Kidney glomerular epithelial cell (primary cell): ENCODE results near the gene ZNF143.
A peak's percentile ranks its signal among the peaks of the same experiment; 100 is the strongest.
"Not testable (repeated sequence)": the region's sequence is repeated elsewhere in the genome, so short reads cannot be mapped to it uniquely, and the experiment has no call there.

Experiments used
- DNase-seq: peaks from one replicate; lab custom pipeline; 2025; lab: John Stamatoyannopoulos, UW

Gene ZNF143

DNA sequence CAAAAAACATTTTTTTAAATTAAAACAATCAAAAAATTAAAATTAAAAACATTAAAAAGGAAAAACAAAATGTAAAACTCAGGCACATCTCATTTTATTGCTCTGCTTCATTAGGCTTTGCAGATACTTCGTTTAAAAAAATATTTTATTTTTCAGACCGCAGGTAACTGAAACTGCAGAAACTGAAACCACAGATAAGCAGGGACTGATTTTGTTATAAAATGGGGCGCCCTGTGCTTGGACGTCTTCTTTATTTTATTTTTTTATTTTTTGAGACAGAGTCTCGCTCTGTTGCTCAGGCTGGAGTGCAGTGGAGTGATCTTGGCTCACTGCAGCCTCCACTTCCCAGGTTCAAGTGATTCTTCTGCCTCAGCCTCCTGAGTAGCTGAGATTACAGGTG is 88.4 kb downstream of the ZNF143 start:
- DNase-seq, result not testable (repeated sequence)

GRCh38 chr11:9550191-9550628 is 89.4 kb downstream of the ZNF143 start:
- no peak for DNase-seq

GRCh38 chr11:9561279-9561982 is 100.6 kb downstream of the ZNF143 start:
- DNase-seq, result no peak

DNA sequence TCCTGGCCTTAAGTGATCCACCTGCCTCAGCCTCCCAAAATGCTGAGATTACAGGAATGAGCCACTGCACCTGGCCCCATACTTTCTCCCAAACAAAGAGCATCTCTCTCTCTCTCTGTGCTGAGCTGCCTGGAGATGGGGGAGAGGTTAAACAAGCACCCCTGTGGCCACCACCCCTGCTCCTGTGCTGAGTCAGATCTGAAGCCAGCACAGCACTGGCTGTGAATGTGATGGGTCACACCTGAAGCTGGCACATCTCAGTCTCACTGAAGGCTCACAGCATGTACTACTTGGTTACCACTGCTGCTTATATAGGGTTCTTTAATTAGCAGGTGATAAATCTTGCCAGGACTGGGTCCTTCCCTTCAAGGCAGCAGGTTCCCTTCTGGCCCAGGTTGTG is 101.9 kb downstream of the ZNF143 start:
- DNase-seq, result no peak

GRCh38 chr11:9563196-9563730 is 102.5 kb downstream of the ZNF143 start:
- no peak for DNase-seq

GRCh38 chr11:9565822-9566560 is 105.2 kb downstream of the ZNF143 start:
- DNase-seq, result peak; percentile 100

- DNase-seq, result peak; percentile 87
These were observed 105.8 kb downstream of the ZNF143 start for GRCh38 chr11:9566561-9567063.

GRCh38 chr11:9567401-9567800 is 106.6 kb downstream of the ZNF143 start:
- no peak for DNase-seq

- no peak for DNase-seq
These were observed 107.5 kb downstream of the ZNF143 start for GRCh38 chr11:9568161-9568853.

GRCh38 chr11:9568854-9569587 is 108.2 kb downstream of the ZNF143 start:
- DNase-seq, result peak; percentile 91

- no peak for DNase-seq
These were observed 108.9 kb downstream of the ZNF143 start for GRCh38 chr11:9569588-9570164.

DNA sequence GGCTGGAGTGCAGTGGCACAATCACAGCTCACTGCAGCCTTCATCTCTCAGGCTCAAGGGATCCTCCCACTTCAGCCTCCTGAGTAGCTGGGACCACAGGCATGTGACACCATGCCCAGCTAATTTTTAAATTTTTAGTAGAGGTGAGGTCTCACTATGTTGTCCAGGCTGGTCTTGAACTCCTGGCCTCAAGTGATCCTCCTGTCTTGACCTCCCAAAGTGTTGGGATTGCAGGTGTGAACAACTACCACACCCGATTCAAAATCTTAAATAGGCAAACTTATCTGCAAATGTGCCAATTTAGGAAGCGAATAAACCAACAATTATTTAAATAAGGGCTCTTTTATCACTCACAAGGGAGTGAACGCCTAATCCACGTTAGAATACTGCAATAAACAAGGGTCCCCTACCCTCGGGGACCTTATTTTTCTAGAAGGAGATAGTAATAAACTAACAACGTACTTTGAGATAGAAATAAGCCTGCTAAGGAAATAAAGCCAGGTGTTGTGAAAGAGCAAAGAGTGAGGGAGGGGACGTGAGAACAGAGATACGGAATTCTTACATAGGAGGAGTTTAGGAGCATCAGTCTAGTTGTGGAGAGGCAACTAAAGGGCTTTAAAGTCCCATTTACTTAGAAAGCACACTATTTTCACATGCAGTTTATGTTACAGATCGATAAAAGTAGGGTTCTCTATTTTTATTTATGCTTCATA is 109.7 kb downstream of the ZNF143 start:
- DNase-seq, result no peak

DNA sequence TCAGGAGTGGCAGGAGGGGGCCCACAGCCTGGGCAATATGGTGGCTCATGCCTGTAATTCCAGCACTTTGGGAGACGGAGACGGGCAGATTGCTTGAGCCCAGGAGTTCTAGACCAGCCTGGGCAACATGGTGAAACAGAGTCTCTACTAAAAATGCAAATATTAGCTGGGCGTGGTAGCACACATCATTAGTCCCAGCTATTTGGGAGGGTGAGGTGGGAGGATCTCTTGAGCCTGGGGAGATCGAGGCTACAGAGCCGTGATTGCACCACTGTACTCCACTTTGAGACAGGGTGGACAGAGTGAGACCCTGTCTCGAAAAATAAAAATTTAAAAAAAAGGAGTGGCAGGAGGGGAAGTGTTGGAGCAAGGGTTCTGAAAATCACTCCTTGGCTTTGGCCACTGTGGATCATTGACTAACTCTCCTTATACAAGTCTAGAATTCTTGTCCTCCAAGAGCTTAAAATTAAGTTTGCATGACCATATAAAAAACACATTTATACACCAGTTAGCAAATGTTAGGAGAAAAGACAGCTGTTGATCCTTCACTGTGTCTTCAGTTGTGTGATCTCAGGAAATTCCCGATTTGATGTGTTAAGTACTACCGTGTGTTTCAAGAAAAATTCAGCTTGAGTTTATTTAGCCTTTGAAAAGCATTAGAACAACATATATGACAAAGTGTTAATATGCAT is 110.4 kb downstream of the ZNF143 start:
- no peak for DNase-seq

DNA sequence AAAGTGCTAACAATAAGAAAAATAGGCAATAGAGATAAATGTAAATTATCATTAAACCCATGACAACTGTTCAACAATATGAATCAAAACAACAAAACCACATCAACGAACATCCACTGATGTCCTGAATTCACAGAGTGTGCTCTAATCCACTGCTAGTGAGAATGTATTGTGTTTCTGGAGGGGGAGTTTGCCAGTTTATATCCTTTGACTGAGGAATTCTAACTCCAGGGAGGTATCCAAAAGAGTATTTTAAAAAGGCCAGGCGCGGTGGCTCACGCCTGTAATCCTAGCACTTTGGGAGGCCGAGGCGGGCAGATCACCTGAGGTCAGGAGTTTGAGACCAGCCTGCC is 110.9 kb downstream of the ZNF143 start:
- no peak for DNase-seq

DNA sequence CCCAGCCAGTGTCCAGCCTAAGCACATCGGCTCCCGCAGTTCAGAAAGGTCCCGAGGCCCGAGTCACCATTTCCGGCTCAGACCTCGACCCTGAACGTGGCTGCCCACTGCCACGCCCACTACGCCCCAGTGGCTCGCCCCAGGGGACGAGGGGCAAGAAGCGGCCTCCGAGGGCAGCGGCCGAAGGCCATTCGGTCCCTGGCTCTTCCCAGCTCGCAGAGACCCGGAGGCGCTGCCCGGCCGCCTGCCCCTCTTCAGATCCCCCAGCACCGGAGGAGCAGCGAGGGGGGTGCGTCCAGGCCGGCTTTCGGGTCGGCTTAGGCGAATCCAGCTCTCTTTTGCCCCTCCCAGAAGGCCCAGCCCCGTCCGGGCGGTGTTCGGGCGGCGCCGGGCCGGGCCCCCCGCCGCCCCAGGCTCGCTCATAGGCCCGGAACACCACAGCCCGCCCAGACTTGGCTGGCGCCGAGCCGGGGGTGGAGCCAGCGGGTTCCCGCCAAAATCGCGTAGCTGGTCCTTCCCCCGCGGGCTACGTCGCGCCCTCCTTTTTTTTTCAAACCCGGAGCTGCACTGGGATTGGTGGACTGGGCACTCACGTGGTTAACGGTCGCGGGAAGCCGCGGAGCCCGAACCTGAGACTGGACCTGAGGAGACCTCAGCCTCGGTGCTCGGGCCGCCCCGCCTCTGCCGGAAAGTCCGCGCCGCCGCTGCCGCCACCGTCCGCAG is 112.4 kb downstream of the ZNF143 start, which contains the start of gene WEE1:
WEE1 (plus strand) TSS at position 619 of the 723 bp plus-strand sequence. CDS start 264 bp downstream, outside the sequence.
- DNase-seq, result peak; percentile 99

DNA sequence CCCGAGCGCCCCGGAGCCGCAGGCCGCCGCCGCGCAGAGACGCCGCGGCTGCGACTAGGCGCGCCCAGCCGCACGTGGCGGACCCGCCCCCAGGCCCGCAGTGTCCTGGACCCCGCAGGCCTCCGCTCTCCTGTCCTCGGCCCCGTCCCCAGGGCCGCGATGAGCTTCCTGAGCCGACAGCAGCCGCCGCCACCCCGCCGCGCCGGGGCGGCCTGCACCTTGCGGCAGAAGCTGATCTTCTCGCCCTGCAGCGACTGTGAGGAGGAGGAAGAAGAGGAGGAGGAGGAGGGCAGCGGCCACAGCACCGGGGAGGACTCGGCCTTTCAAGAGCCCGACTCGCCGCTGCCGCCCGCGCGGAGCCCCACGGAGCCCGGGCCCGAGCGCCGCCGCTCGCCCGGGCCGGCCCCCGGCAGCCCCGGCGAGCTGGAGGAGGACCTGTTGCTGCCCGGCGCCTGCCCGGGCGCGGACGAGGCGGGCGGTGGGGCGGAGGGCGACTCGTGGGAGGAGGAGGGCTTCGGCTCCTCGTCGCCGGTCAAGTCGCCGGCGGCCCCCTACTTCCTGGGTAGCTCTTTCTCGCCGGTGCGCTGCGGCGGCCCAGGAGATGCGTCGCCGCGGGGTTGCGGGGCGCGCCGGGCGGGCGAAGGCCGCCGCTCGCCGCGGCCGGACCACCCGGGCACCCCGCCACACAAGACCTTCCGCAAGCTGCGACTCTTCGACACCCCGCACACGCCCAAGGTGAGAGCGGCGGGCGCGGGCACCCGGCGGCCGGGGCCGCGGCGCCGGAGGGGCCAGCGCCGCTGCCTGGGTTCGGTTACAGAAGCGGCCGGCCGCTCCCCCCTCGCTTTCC is 113.2 kb downstream of the ZNF143 start:
- no peak for DNase-seq

DNA sequence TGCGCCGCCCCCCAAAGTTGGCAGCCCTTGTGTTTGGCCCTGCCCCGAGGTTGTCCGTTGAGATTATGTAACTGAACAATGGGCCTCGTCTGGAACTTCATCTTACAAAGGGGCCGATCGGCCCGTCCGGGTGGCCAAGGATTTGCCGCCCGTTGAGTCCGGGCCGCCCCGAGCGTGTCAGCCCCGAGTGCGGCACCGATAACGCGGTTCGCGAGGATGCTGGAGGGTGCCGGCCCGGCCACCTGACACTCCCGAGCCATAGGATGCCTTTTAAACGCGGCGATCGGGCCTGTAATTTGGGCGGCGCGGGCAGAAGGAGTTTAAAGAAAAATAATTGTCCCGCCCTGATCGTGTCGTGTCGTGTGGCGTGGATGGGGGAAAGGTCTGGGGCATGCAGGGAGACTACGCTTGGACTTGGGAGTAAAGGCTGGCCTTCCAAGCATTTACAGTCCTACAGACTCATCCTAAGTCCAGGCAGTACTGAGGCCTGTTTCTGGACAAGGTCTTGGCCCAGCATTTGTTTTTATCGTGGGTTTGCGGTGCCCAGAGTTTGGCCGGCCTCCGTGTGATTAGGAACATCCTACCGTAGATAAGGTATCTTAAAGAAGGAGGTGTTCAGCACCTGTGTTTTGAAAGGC is 113.9 kb downstream of the ZNF143 start:
- no peak for DNase-seq
